B cell (primary cell): ENCODE data around the gene COPA.
"Not testable (repeated sequence)": the region's sequence is repeated elsewhere in the genome, so short reads cannot be mapped to it uniquely, and the experiment has no call there.

Experiments used
- EZH2 ChIP-seq: IDR thresholded peaks from 2 replicates; pipeline ENCODE4 v1.6.1; 2012; ENCODE audit warnings: borderline replicate concordance, low read depth, mild to moderate bottlenecking, moderate library complexity, low read length; ENCODE audit not compliant: insufficient read depth, poor library complexity, severe bottlenecking
- TF ChIP-seq, protein P1 (sequence below): fragments of 200-600 bp; IDR thresholded peaks from one replicate; pipeline ENCODE4 v1.8.0; 2022; ENCODE audit warnings: antibody characterized with exemption, mild to moderate bottlenecking

DNA sequence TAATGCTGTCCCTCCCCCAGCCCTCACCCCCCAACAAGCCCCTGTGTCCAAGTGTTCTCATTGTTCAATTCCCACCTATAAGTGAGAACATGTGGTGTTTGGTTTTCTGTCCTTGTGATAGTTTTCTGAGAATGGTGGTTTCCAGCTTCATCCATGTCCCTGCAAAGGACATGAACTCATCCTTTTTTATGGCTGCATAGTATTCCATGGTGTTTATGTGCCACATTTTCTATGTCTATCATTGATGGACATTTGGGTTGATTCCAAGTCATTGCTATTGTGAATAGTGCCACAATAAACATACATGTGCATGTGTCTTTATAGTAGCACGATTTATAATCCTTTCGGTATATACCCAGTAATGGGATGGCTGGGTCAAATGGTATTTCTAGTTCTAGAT lies 41.8 kb upstream of the COPA start:
- TF ChIP-seq, protein P1, sequence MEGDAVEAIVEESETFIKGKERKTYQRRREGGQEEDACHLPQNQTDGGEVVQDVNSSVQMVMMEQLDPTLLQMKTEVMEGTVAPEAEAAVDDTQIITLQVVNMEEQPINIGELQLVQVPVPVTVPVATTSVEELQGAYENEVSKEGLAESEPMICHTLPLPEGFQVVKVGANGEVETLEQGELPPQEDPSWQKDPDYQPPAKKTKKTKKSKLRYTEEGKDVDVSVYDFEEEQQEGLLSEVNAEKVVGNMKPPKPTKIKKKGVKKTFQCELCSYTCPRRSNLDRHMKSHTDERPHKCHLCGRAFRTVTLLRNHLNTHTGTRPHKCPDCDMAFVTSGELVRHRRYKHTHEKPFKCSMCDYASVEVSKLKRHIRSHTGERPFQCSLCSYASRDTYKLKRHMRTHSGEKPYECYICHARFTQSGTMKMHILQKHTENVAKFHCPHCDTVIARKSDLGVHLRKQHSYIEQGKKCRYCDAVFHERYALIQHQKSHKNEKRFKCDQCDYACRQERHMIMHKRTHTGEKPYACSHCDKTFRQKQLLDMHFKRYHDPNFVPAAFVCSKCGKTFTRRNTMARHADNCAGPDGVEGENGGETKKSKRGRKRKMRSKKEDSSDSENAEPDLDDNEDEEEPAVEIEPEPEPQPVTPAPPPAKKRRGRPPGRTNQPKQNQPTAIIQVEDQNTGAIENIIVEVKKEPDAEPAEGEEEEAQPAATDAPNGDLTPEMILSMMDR: not testable (repeated sequence)
- TF ChIP-seq EZH2: not testable (repeated sequence)
